ENCODE measurements around the gene SLC17A7. TPM values are rescaled to one million over a fixed set of nuclear protein-coding genes. Genes with fewer than 3 reads are reported as not detected.

SLC17A7 gene
- total RNA-seq, 2 donors from 2014 or later: 0.42 to 0.74 TPM

GRCh38 chr19:49425922-49426592 is 15.3 kb downstream of the SLC17A7 start:
- peaks cover 98% of the 10 kb centered on the region for H3K27me3 Mint-ChIP-seq (ENCODE audit: low read depth)
- H3K27ac Mint-ChIP-seq: no peak overlapping the region
- no peaks in the 10 kb centered on the region for H3K36me3 Mint-ChIP-seq (ENCODE audit: insufficient read depth in 2 of 2)
- H3K4me3 Mint-ChIP-seq: no peak overlapping the region
- H3K4me1 Mint-ChIP-seq (ENCODE audit: low read depth): peaks cover 70% of the 10 kb centered on the region
- H3K9me3 Mint-ChIP-seq: no peaks in the 10 kb centered on the region
- DNase-seq (peak; percentile 47 to 50), ATAC-seq (replicated peaks in 1 of 2) (no peak)

- no peaks in the 10 kb centered on the region for H3K36me3 Mint-ChIP-seq (ENCODE audit: insufficient read depth in 2 of 2)
- ATAC-seq (replicated peaks in 1 of 2) (no peak), DNase-seq (no peak)
- peaks cover 98% of the 10 kb centered on the region for H3K27me3 Mint-ChIP-seq (ENCODE audit: low read depth)
- no peak within 1 kb of the TSS for H3K27ac Mint-ChIP-seq
- H3K9me3 Mint-ChIP-seq: no peaks in the 10 kb centered on the region
- H3K4me1 Mint-ChIP-seq (ENCODE audit: low read depth): peaks cover 68% of the 10 kb centered on the region
- H3K4me3 Mint-ChIP-seq: no peak within 1 kb of the TSS
Observed at GRCh38 chr19:49425178-49425577, 16.1 kb downstream of the SLC17A7 start, which contains the start of gene GFY. Gene GFY, plus strand, starts transcription at chr19:49425388. Its CDS starts 1,043 bp downstream, at chr19:49426431.

GRCh38 chr19:49423985-49424303 is 17.4 kb downstream of the SLC17A7 start:
- DNase-seq (no peak), ATAC-seq (replicated peaks in 1 of 2) (peak in 1 of 2 donors; percentile 23)
- Mint-ChIP-seq H3K36me3 (ENCODE audit: insufficient read depth in 2 of 2) (no peaks in the 10 kb centered on the region), H3K9me3 (no peaks in the 10 kb centered on the region), H3K27me3 (ENCODE audit: low read depth) (peaks cover 97% of the 10 kb centered on the region), H3K27ac (no peak overlapping the region), H3K4me3 (peak overlapping the region; percentile 55 to 68), H3K4me1 (ENCODE audit: low read depth) (peaks cover 61% of the 10 kb centered on the region)

- Mint-ChIP-seq H3K4me3 (peak within 1 kb of the TSS; percentile 85 to 88), H3K27me3 (ENCODE audit: low read depth) (peaks cover 92% of the 10 kb centered on the region), H3K4me1 (ENCODE audit: low read depth) (peaks cover 60% of the 10 kb centered on the region), H3K27ac (peak within 1 kb of the TSS; percentile 2), H3K9me3 (no peaks in the 10 kb centered on the region), H3K36me3 (ENCODE audit: insufficient read depth in 2 of 2) (no peaks in the 10 kb centered on the region)
- DNase-seq (no peak), ATAC-seq (replicated peaks in 1 of 2) (no peak)
Observed at GRCh38 chr19:49423071-49423984, 18.0 kb downstream of the SLC17A7 start, which contains the start of gene PTH2. Gene PTH2, minus strand, starts transcription at chr19:49423441. Its CDS starts 102 bp downstream, at chr19:49423339.

- Mint-ChIP-seq H3K4me3 (peak overlapping the region; percentile 85 to 88), H3K27ac (no peak overlapping the region), H3K36me3 (ENCODE audit: insufficient read depth in 2 of 2) (no peaks in the 10 kb centered on the region), H3K9me3 (no peaks in the 10 kb centered on the region), H3K27me3 (ENCODE audit: low read depth) (peaks cover 92% of the 10 kb centered on the region), H3K4me1 (ENCODE audit: low read depth) (peaks cover 53% of the 10 kb centered on the region)
- DNase-seq (peak; percentile 71 to 79), ATAC-seq (replicated peaks in 1 of 2) (peak; percentile 76 to 81)
Observed at GRCh38 chr19:49422407-49423070, 18.8 kb downstream of the SLC17A7 start.

GRCh38 chr19:49421878-49422202 is 19.5 kb downstream of the SLC17A7 start:
- ATAC-seq (replicated peaks in 1 of 2) (no peak), DNase-seq (no peak)
- peaks cover 49% of the 10 kb centered on the region for H3K4me1 Mint-ChIP-seq (ENCODE audit: low read depth)
- H3K27me3 Mint-ChIP-seq (ENCODE audit: low read depth): peaks cover 87% of the 10 kb centered on the region
- no peak overlapping the region for H3K27ac Mint-ChIP-seq
- H3K36me3 Mint-ChIP-seq (ENCODE audit: insufficient read depth in 2 of 2): no peaks in the 10 kb centered on the region
- H3K9me3 Mint-ChIP-seq: no peaks in the 10 kb centered on the region
- peak overlapping the region; percentile 79 to 80 for H3K4me3 Mint-ChIP-seq

GRCh38 chr19:49421039-49421877 is 20.1 kb downstream of the SLC17A7 start:
- peak overlapping the region; percentile 79 to 80 for H3K4me3 Mint-ChIP-seq
- peaks cover 82% of the 10 kb centered on the region for H3K27me3 Mint-ChIP-seq (ENCODE audit: low read depth)
- no peak overlapping the region for H3K27ac Mint-ChIP-seq
- peaks cover 44% of the 10 kb centered on the region for H3K4me1 Mint-ChIP-seq (ENCODE audit: low read depth)
- H3K9me3 Mint-ChIP-seq: no peaks in the 10 kb centered on the region
- ATAC-seq (replicated peaks in 1 of 2) (peak; percentile 35 to 49), DNase-seq (peak; percentile 62 to 66)
- H3K36me3 Mint-ChIP-seq (ENCODE audit: insufficient read depth in 2 of 2): no peaks in the 10 kb centered on the region

GRCh38 chr19:49420227-49420626 is 21.1 kb downstream of the SLC17A7 start:
- Mint-ChIP-seq H3K27me3 (ENCODE audit: low read depth) (peaks cover 71% of the 10 kb centered on the region), H3K9me3 (no peaks in the 10 kb centered on the region), H3K27ac (no peak overlapping the region), H3K4me3 (peak overlapping the region in 1 of 2 donors; percentile 80), H3K36me3 (ENCODE audit: insufficient read depth in 2 of 2) (no peaks in the 10 kb centered on the region), H3K4me1 (ENCODE audit: low read depth) (peaks cover 37% of the 10 kb centered on the region)
- ATAC-seq (replicated peaks in 1 of 2) (no peak), DNase-seq (no peak)

GRCh38 chr19:49419173-49419572 is 22.2 kb downstream of the SLC17A7 start:
- H3K4me1 Mint-ChIP-seq (ENCODE audit: low read depth): peaks cover 37% of the 10 kb centered on the region
- no peak overlapping the region for H3K27ac Mint-ChIP-seq
- H3K27me3 Mint-ChIP-seq (ENCODE audit: low read depth): peaks cover 62% of the 10 kb centered on the region
- H3K36me3 Mint-ChIP-seq (ENCODE audit: insufficient read depth in 2 of 2): no peaks in the 10 kb centered on the region
- DNase-seq: no peak
- no peak overlapping the region for H3K4me3 Mint-ChIP-seq
- ATAC-seq (replicated peaks in 1 of 2): no peak
- H3K9me3 Mint-ChIP-seq: no peaks in the 10 kb centered on the region

GRCh38 chr19:49418511-49418910 is 22.8 kb downstream of the SLC17A7 start:
- H3K27me3 Mint-ChIP-seq (ENCODE audit: low read depth): peaks cover 55% of the 10 kb centered on the region
- no peak for ATAC-seq (replicated peaks in 1 of 2)
- no peak for DNase-seq
- H3K9me3 Mint-ChIP-seq: no peaks in the 10 kb centered on the region
- H3K4me3 Mint-ChIP-seq: no peak overlapping the region
- H3K36me3 Mint-ChIP-seq (ENCODE audit: insufficient read depth in 2 of 2): no peaks in the 10 kb centered on the region
- no peak overlapping the region for H3K27ac Mint-ChIP-seq
- peaks cover 30% of the 10 kb centered on the region for H3K4me1 Mint-ChIP-seq (ENCODE audit: low read depth)

GRCh38 chr19:49417088-49417487 is 24.2 kb downstream of the SLC17A7 start:
- H3K27me3 Mint-ChIP-seq (ENCODE audit: low read depth): peaks cover 42% of the 10 kb centered on the region
- no peak overlapping the region for H3K4me3 Mint-ChIP-seq
- ATAC-seq (replicated peaks in 1 of 2) (no peak), DNase-seq (no peak)
- no peak overlapping the region for H3K27ac Mint-ChIP-seq
- H3K9me3 Mint-ChIP-seq: no peaks in the 10 kb centered on the region
- peaks cover 21% of the 10 kb centered on the region for H3K4me1 Mint-ChIP-seq (ENCODE audit: low read depth)
- H3K36me3 Mint-ChIP-seq (ENCODE audit: insufficient read depth in 2 of 2): no peaks in the 10 kb centered on the region

- peaks cover 29% of the 10 kb centered on the region for H3K27me3 Mint-ChIP-seq (ENCODE audit: low read depth)
- no peak overlapping the region for H3K27ac Mint-ChIP-seq
- H3K4me3 Mint-ChIP-seq: no peak overlapping the region
- ATAC-seq (replicated peaks in 1 of 2) (no peak), DNase-seq (no peak)
- peaks cover 21% of the 10 kb centered on the region for H3K4me1 Mint-ChIP-seq (ENCODE audit: low read depth)
- H3K36me3 Mint-ChIP-seq (ENCODE audit: insufficient read depth in 2 of 2): no peaks in the 10 kb centered on the region
- no peaks in the 10 kb centered on the region for H3K9me3 Mint-ChIP-seq
Observed at GRCh38 chr19:49415810-49416200, 25.5 kb downstream of the SLC17A7 start.
